Fibroblast of the aortic adventitia (primary cell): ENCODE results near the gene HAP1. TPM values are rescaled to one million over a fixed set of nuclear protein-coding genes. Genes with fewer than 3 reads are reported as not detected.

Experiments used
- DNase-seq: peaks from one replicate; pipeline ENCODE4 v3.0.0-alpha.2; 2010; ENCODE audit warnings: low read depth
- H3K4me3 ChIP-seq: 2 replicates; pipeline ENCODE4 v1.5.1; 2011; ENCODE audit warnings: low read depth, mild to moderate bottlenecking, control low read depth, low read length, moderate library complexity
- total RNA-seq: library from RNA; depleted of rRNA; stranded (reverse); fragments of >200 nt; gene quantifications from 2 replicates; pipeline ENCODE4 v1.2.3, GENCODE V29; 2012; ENCODE audit warnings: low replicate concordance
- TF ChIP-seq, protein P1 (sequence below): IDR thresholded peaks from 2 replicates; pipeline ENCODE4 v1.5.1; 2011; ENCODE audit warnings: mild to moderate bottlenecking, low read length, control low read depth, inconsistent platforms; ENCODE audit not compliant: insufficient read depth

Gene HAP1
- total RNA-seq, 1 donor, result under 0.01 TPM

- DNase-seq, result no peak
- TF ChIP-seq, protein P1, sequence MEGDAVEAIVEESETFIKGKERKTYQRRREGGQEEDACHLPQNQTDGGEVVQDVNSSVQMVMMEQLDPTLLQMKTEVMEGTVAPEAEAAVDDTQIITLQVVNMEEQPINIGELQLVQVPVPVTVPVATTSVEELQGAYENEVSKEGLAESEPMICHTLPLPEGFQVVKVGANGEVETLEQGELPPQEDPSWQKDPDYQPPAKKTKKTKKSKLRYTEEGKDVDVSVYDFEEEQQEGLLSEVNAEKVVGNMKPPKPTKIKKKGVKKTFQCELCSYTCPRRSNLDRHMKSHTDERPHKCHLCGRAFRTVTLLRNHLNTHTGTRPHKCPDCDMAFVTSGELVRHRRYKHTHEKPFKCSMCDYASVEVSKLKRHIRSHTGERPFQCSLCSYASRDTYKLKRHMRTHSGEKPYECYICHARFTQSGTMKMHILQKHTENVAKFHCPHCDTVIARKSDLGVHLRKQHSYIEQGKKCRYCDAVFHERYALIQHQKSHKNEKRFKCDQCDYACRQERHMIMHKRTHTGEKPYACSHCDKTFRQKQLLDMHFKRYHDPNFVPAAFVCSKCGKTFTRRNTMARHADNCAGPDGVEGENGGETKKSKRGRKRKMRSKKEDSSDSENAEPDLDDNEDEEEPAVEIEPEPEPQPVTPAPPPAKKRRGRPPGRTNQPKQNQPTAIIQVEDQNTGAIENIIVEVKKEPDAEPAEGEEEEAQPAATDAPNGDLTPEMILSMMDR, result no peak
- H3K4me3 ChIP-seq, result no peak overlapping the region
These were observed 35.5 kb upstream of the HAP1 start for GRCh38 chr17:41769985-41770384.

- DNase-seq, result no peak
- TF ChIP-seq, protein P1, result no peak
- no peak overlapping the region for H3K4me3 ChIP-seq
These were observed 35.0 kb upstream of the HAP1 start for GRCh38 chr17:41769346-41769862.

GRCh38 chr17:41768682-41769288, 34.3 kb upstream of the HAP1 start:
- TF ChIP-seq, protein P1, result no peak
- H3K4me3 ChIP-seq, result no peak overlapping the region
- no peak for DNase-seq

DNA sequence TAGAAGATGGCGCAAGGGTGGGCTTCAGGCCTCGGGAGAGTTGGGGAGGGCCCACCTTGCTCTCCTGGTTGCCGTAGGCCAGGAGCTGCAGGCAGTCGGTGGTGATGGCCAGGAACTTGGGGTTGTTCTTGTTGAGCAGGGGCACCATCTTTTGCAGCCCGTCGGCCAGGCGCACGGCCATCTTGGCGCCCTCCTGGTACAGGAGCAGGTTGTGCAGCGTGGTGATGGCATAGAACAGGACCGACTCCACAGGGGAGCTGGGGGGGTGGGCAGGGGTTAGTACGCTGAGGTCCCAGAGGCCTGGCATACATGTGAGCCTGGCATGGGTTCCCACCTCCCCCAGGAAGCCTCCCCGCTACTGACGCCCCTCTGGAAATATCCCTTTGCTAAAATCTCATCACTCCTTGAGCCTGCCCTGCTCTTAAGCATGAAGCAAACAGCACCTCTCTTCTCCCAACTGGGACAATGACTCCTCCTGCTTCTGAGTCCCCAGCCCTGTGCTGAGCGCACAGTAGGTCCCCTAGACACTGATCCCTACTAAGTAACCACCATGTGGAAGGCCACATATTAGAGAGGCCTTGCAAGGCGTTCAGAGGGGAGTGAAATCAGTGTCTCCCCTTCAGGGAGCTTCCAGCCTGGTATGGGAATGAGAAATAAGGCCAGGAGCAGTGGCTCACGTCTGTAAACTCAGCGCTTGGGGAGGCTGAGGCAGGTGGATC, 33.0 kb upstream of the HAP1 start:
- H3K4me3 ChIP-seq, result no peak overlapping the region
- no peak for DNase-seq
- TF ChIP-seq, protein P1, result no peak

- H3K4me3 ChIP-seq, result no peak overlapping the region
- no peak for DNase-seq
- TF ChIP-seq, protein P1, result no peak
These were observed 31.7 kb upstream of the HAP1 start for GRCh38 chr17:41766135-41766534.

- DNase-seq, result no peak
- TF ChIP-seq, protein P1, result no peak
These were observed 28.9 kb upstream of the HAP1 start for GRCh38 chr17:41763327-41763726.

More at GRCh38 chr17:41763327-41763726, 28.9 kb upstream of the HAP1 start:
- no peak overlapping the region for H3K4me3 ChIP-seq
